ENCODE results near the gene SLC35E1.

Gene SLC35E1

DNA sequence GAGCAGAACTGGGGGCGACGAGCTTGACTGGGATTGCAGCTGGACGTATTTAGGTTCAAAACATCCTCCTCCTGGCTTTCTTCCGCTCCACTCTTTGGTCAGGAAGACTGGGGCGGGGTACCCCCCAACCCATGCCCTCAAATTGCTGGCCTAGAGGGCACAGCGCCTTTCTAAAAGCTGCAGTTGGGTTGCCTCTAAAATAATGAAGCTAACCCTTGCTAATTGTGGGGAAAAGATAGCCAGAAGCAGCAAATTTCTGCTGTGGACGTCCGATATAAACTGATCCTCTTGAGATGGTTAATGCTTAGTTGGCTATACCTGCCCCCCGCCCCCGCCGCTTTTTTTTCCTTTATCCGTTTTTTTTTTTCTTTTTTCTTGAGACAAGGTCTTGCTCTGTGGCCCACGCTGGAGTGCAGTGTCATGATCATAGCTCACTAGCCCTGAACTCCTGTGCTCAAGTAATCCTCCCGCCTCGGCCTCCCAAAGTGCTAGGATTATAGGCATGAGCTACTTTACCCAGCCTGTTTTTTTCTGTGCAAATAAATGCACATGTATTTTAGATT lies 29.2 kb downstream of the SLC35E1 start:
- H3K4me1 ChIP-seq (ENCODE audit: insufficient read depth, low read length, severe bottlenecking): peaks cover 37% of the 10 kb centered on the region
- H3K4me2 ChIP-seq (ENCODE audit: low read length): peak overlapping the region; percentile 72
- H3K36me3 ChIP-seq (ENCODE audit: insufficient read depth, low read length): peaks cover 32% of the 10 kb centered on the region
- peak overlapping the region; percentile 98 for H3K9ac ChIP-seq (ENCODE audit: low read length)
- H3K79me2 ChIP-seq (ENCODE audit: insufficient read depth, low read length): peaks cover 53% of the 10 kb centered on the region
- no peaks in the 10 kb centered on the region for H3K9me3 ChIP-seq (ENCODE audit: low read length)
- H3K4me3 ChIP-seq (ENCODE audit: low read depth, low read length, poor library complexity, severe bottlenecking): peak overlapping the region; percentile 98
- H3K27ac ChIP-seq (ENCODE audit: low read depth, low read length, poor library complexity, severe bottlenecking): peak overlapping the region; percentile 80
- no peaks in the 10 kb centered on the region for H3K9me2 ChIP-seq (ENCODE audit: low read depth, low read length)
- no peaks in the 10 kb centered on the region for H3K27me3 ChIP-seq (ENCODE audit: insufficient read depth, low read length)
- TF ChIP-seq, protein P1, sequence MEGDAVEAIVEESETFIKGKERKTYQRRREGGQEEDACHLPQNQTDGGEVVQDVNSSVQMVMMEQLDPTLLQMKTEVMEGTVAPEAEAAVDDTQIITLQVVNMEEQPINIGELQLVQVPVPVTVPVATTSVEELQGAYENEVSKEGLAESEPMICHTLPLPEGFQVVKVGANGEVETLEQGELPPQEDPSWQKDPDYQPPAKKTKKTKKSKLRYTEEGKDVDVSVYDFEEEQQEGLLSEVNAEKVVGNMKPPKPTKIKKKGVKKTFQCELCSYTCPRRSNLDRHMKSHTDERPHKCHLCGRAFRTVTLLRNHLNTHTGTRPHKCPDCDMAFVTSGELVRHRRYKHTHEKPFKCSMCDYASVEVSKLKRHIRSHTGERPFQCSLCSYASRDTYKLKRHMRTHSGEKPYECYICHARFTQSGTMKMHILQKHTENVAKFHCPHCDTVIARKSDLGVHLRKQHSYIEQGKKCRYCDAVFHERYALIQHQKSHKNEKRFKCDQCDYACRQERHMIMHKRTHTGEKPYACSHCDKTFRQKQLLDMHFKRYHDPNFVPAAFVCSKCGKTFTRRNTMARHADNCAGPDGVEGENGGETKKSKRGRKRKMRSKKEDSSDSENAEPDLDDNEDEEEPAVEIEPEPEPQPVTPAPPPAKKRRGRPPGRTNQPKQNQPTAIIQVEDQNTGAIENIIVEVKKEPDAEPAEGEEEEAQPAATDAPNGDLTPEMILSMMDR (IDR thresholded peaks at IDR 0.05; ENCODE audit: low read length): no peak
- no peak for TF ChIP-seq EZH2 (IDR thresholded peaks at IDR 0.05; ENCODE audit: borderline replicate concordance, low read length)
- H4K20me1 ChIP-seq (ENCODE audit: insufficient read depth, low read length): no peaks in the 10 kb centered on the region
- no peak overlapping the region for H2AFZ ChIP-seq (ENCODE audit: low read length)
- 0 out of 2 replicates have a peak, but pooled peaks cover 6% of the 10 kb centered on the region for H3F3A ChIP-seq (ENCODE audit: insufficient read depth, low read length)

DNA sequence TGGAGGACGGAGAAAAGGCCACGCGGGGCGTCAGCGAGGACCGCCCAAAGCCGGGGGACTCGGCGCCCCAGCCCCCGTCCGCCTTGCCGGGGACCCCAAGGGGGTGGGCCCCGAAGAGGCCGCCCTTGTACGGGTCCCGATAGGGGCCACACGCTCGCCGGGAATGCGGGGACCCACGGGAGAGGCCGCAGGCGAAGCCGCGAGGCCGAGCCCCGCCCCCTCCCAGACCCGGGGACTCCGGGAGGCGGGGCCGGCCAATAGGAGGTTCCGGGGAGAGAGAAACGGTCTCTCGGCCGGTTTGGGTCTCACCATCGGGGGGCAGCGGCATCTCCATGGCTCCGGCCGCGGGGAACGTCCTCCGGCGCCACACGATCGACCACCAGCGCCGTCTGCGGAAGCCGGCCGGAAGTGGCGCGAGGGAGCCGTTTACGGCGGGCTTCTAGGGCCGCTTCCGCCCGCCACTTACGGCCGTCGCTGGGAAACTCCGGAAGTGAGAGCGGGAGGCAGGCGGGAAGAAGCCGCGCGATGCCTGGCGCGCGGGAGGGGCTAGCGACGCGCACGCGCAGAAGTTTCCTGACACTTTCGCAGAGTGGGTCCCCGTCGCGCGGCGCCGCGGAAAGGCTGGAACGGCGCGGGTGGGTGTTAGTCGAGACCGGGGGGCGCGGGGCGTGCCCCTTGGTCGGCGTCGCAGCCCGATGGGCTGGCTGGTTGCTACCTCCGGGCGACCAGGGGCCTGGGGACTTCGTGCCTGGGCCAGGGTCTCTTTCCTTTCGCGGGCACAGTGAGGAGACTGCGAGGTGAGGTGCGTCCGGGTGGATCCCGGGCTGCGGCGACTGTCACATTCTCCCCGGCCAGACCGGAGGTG lies 29.9 kb downstream of the SLC35E1 start, which contains the start of gene CHERP:
Gene CHERP (minus strand): TSS at position 393 of the 865 bp plus-strand sequence. CDS start 59 bp downstream, at position 334.
- Histone ChIP-seq H3K9ac (ENCODE audit: low read length) (peak within 1 kb of the TSS; percentile 98), H3K4me2 (ENCODE audit: low read length) (peak within 1 kb of the TSS; percentile 99), H4K20me1 (ENCODE audit: insufficient read depth, low read length) (no peaks in the 10 kb centered on the region), H3K4me1 (ENCODE audit: insufficient read depth, low read length, severe bottlenecking) (peaks cover 37% of the 10 kb centered on the region), H3K79me2 (ENCODE audit: insufficient read depth, low read length) (peaks cover 60% of the 10 kb centered on the region), H2AFZ (ENCODE audit: low read length) (no peak within 1 kb of the TSS), H3K9me2 (ENCODE audit: low read depth, low read length) (no peaks in the 10 kb centered on the region), H3K4me3 (ENCODE audit: low read depth, low read length, poor library complexity, severe bottlenecking) (peak within 1 kb of the TSS; percentile 98), H3K27ac (ENCODE audit: low read depth, low read length, poor library complexity, severe bottlenecking) (peak within 1 kb of the TSS; percentile 80), H3K36me3 (ENCODE audit: insufficient read depth, low read length) (peaks cover 40% of the 10 kb centered on the region), H3K9me3 (ENCODE audit: low read length) (no peaks in the 10 kb centered on the region), H3F3A (ENCODE audit: insufficient read depth, low read length) (0 out of 2 replicates have a peak, but pooled peaks cover 6% of the 10 kb centered on the region), H3K27me3 (ENCODE audit: insufficient read depth, low read length) (no peaks in the 10 kb centered on the region)
- TF ChIP-seq, protein P1 (IDR thresholded peaks at IDR 0.05; ENCODE audit: low read length): 0 out of 2 replicates have a peak, but pooled peaks have one; percentile 4
- TF ChIP-seq EZH2 (IDR thresholded peaks at IDR 0.05; ENCODE audit: borderline replicate concordance, low read length): no peak

DNA sequence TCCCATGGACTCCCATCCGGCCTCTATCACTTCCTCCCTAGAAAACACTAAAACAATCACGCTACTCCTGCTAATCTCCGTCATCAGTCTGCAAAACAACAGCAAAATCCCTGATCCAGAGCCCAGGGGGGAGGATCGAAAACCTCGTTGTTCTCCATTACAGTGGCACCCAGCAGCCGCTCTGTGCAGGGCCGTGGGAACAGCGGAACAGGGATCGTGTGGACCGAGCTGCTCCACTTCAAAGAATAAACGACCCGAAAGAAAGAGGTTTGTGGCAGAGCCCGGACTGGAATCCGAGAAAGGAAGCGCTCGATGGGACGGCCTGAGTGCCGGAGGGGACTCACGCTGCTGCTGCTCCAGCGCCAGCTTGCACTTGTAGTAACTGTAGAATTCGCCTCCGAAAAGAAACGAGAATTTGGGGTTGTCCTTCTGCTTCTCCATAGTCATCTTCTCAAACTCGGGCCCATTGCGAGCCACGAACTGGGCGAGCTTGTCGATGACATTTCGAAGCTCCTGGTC lies 30.6 kb downstream of the SLC35E1 start:
- H3K9me3 ChIP-seq (ENCODE audit: low read length): no peaks in the 10 kb centered on the region
- H3K9me2 ChIP-seq (ENCODE audit: low read depth, low read length): no peaks in the 10 kb centered on the region
- peak overlapping the region; percentile 11 for H3K27ac ChIP-seq (ENCODE audit: low read depth, low read length, poor library complexity, severe bottlenecking)
- H3K4me2 ChIP-seq (ENCODE audit: low read length): peak overlapping the region; percentile 99
- no peaks in the 10 kb centered on the region for H3K27me3 ChIP-seq (ENCODE audit: insufficient read depth, low read length)
- TF ChIP-seq EZH2 (IDR thresholded peaks at IDR 0.05; ENCODE audit: borderline replicate concordance, low read length): no peak
- TF ChIP-seq, protein P1 (IDR thresholded peaks at IDR 0.05; ENCODE audit: low read length): no peak
- H3K79me2 ChIP-seq (ENCODE audit: insufficient read depth, low read length): peaks cover 63% of the 10 kb centered on the region
- H3K36me3 ChIP-seq (ENCODE audit: insufficient read depth, low read length): peaks cover 43% of the 10 kb centered on the region
- H2AFZ ChIP-seq (ENCODE audit: low read length): no peak overlapping the region
- H3K4me1 ChIP-seq (ENCODE audit: insufficient read depth, low read length, severe bottlenecking): peaks cover 37% of the 10 kb centered on the region
- H4K20me1 ChIP-seq (ENCODE audit: insufficient read depth, low read length): no peaks in the 10 kb centered on the region
- H3K9ac ChIP-seq (ENCODE audit: low read length): peak overlapping the region; percentile 98
- H3K4me3 ChIP-seq (ENCODE audit: low read depth, low read length, poor library complexity, severe bottlenecking): peak overlapping the region; percentile 98
- H3F3A ChIP-seq (ENCODE audit: insufficient read depth, low read length): 0 out of 2 replicates have a peak, but pooled peaks cover 6% of the 10 kb centered on the region

Data from OCI-LY1 (cell line).